OCI-LY3 (cell line): Measurements from ENCODE around the gene PCDHA7.

Source experiments
- EZH2phosphoT487 ChIP-seq: fragments of 200-600 bp; shearing (Covaris generic); IDR thresholded peaks from 2 replicates; pipeline ENCODE4 v1.6.1; 2018; ENCODE audit warnings: antibody characterized with exemption, mixed run types, low read depth
- TF ChIP-seq, protein P1 (sequence below): fragments of 200-600, 300-600 bp; sonication (generic); IDR thresholded peaks from 2 replicates; pipeline ENCODE4 v1.5.1; 2014; ENCODE audit warnings: antibody characterized with exemption, low read length, low read depth

DNA sequence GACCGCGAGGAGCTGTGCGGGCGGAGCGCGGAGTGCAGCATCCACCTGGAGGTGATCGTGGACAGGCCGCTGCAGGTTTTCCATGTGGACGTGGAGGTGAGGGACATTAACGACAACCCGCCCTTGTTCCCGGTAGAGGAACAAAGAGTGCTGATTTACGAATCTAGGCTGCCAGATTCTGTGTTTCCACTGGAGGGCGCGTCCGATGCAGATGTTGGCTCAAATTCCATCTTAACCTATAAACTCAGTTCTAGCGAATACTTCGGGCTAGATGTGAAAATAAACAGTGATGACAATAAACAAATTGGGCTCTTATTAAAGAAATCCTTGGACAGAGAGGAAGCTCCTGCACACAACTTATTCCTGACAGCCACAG, 5.7 kb upstream of the PCDHA7 start:
- TF ChIP-seq, protein P1, sequence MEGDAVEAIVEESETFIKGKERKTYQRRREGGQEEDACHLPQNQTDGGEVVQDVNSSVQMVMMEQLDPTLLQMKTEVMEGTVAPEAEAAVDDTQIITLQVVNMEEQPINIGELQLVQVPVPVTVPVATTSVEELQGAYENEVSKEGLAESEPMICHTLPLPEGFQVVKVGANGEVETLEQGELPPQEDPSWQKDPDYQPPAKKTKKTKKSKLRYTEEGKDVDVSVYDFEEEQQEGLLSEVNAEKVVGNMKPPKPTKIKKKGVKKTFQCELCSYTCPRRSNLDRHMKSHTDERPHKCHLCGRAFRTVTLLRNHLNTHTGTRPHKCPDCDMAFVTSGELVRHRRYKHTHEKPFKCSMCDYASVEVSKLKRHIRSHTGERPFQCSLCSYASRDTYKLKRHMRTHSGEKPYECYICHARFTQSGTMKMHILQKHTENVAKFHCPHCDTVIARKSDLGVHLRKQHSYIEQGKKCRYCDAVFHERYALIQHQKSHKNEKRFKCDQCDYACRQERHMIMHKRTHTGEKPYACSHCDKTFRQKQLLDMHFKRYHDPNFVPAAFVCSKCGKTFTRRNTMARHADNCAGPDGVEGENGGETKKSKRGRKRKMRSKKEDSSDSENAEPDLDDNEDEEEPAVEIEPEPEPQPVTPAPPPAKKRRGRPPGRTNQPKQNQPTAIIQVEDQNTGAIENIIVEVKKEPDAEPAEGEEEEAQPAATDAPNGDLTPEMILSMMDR = no peak
- no peak for TF ChIP-seq EZH2phosphoT487
